Erythroblast (primary cell): Measurements from ENCODE around the gene MRPL42.

Source experiments
- GATA1 ChIP-seq: IDR thresholded peaks from 2 replicates; pipeline ENCODE4 v1.6.1; 2011; ENCODE audit warnings: low read depth, mild to moderate bottlenecking, control low read depth, low read length, moderate library complexity
- POLR2A ChIP-seq: IDR thresholded peaks from 2 replicates; pipeline ENCODE4 v1.6.1; 2011; ENCODE audit warnings: mild to moderate bottlenecking, low read length

DNA sequence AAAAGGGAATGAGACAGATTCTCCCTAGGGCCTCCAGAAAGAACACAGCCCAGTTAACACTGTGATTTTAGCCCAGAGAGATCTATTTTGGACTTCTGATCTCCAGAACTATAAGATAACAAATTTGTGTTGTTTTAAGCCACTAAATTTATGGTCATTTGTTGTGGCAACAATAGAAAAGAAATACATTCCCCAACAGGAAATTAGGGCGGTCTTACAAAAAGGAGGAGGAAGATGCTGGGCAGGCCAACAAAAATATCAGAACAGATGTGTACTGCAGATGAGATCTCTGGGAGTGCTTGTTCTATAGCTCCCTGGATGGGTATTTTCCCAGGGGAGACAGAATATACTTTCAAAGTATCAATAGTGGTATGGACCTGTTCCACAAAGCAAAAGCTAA lies 73.2 kb downstream of the MRPL42 start:
- TF ChIP-seq POLR2A (no peak), GATA1 (no peak)
